Stimulated activated CD4-positive, alpha-beta T cell treated with anti-CD3 and anti-CD28 coated beads, Interleukin-4, amount 100 ng/mL, for 4 hours (primary cell): ENCODE results near the gene NEUROD2.
"Not testable (repeated sequence)": the region's sequence is repeated elsewhere in the genome, so short reads cannot be mapped to it uniquely, and the experiment has no call there.

Source experiments
- DNase-seq, 2 experiments: peaks; one replicate each; pipeline ENCODE4 v3.0.0-alpha.2; 2020

The NEUROD2 gene

GRCh38 chr17:39601758-39602532 is 5.8 kb downstream of the NEUROD2 start:
- DNase-seq = no peak

DNA sequence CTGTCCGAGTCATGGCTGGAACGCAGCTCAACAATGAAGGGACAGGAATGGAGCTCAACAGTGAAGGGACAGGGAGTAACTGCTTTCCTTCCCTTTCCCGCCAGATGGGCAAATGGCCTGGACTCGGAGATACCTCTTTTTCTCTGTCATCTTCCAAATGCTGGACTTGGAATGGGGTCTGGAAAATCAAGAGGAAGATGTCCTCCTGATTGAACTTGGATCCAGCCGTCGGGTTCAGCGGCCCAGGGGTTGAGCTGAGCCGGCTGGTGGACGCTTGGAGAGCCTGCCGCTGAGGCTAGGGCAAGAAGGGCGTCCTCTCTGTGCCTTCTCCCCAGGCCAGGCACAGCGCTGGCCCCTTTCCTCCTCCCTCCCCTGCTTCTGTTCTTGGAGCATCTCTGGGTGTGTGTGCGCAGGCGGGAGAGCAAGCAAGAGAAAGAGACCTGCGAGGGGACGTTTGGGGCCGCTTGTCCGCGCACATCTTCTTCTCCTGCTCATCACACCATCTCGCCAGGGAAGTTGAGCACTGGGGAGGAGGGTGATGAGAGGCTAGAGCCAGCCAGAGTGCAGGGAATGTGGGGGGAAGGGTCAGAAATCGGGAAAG is 6.6 kb downstream of the NEUROD2 start:
- no peak for DNase-seq

- DNase-seq = no peak
Observed at GRCh38 chr17:39600288-39600996, 7.3 kb downstream of the NEUROD2 start.

- DNase-seq = no peak
Observed at GRCh38 chr17:39599665-39600231, 8.0 kb downstream of the NEUROD2 start.

- DNase-seq = no peak
Observed at GRCh38 chr17:39599004-39599664, 8.6 kb downstream of the NEUROD2 start.

DNA sequence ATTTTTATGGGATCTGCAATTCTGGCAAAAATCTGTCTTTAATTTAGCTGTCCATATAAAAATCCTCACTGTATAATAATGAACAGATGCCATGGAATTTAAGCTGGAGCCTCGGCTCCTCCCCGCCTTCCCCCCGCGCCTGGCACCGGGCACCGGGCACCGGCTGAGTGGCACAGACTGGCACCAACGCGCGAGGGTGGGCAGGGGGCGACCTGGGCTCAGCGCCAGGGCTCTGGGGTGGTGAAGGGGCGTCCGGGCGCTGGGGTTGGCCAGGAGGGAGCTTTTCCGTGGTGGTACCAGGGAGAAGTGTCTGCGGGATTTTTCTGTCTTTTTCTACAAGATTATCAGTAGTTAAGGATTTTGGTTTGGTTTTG is 9.1 kb downstream of the NEUROD2 start:
- no peak for DNase-seq

- DNase-seq = no peak
Observed at GRCh38 chr17:39598047-39598481, 9.7 kb downstream of the NEUROD2 start.

DNA sequence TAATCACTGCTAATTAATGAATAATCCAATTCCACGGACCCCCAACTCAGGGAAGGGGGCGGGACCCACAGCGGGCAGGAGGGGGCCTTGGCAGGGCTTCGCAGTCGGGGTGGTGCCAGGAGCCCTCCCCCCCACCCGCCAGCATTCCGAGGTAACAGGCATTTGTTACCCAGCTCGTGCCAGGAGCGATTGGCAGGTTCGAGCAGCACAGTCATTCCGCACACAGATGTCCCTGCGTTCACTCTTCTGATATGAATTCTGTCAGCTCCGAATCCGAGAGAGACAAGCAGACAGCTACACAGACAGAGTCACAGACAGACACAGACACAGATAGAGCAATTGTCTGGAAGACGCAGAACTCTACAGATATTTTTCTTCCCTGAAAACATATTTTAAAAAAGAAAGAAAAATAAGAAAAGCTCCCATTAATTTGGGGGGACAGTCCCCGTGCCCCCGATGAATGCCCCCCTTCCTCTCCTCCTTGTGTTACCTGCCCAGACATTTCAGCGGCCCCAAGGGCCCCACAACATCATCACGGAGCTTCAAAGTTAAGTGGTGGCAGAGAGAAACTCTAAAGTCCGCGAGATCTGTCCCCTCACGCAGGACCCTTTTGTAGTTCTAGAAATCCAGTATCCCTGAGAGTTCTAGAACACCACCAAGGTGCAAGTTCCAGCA is 10.2 kb downstream of the NEUROD2 start:
- DNase-seq = no peak

GRCh38 chr17:39596543-39597267 is 11.0 kb downstream of the NEUROD2 start:
- DNase-seq = no peak

DNA sequence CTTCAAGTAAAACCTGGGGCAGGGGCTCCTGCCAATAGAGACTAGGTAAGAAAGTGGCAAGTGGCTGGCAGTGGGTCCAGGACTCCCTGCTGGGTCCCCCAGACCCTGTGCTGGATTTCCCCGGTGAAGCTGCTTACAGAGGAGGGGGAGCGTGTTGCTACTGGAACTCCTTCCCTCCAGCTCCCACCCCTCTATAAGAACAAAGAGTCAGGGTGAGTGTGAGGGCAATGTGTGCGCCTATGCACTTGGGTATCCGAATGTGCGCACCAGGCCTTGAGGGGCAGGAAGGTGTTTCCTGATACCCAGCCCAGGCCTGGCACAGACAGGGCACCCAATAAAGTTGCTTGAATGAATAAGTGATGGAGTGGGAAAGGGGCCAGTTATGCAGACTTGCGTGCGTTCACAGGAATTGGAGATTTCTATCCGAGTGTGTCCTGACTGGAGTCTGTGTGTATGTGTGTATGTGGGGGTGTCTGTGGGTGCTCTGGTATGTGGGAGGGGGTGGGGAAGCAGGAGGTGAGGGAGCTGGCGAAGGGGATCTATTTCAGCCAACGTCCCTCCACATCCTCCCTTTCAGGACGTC is 11.7 kb downstream of the NEUROD2 start:
- no peak for DNase-seq

DNA sequence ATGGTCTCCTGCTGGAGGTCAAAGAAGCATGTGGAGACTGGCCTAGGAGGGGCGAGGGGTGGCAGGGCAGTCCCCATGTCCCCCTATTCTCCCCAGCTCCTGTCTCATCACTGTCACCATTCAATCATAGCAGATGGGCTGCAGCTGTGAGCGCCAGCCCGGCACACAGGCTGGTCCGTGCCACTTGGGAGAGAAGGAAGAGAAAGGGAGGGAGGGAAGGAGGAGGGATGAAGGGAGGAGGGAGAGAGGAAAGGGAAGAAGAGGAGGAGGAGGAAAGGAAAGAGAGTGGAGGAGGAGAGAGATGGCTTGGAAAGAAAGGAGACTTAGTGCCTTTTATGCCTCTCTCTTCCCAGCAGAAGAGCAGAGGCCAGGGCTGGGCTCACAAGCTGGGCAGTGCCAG is 12.4 kb downstream of the NEUROD2 start:
- DNase-seq = no peak

- no peak for DNase-seq
Observed at GRCh38 chr17:39593371-39593770, 14.3 kb downstream of the NEUROD2 start.

GRCh38 chr17:39591958-39592954 is 15.5 kb downstream of the NEUROD2 start:
- DNase-seq = no peak

GRCh38 chr17:39590180-39590579 is 17.5 kb downstream of the NEUROD2 start:
- not testable (repeated sequence) for DNase-seq

- DNase-seq = no peak
Observed at GRCh38 chr17:39582658-39583057, 25.1 kb downstream of the NEUROD2 start.

DNA sequence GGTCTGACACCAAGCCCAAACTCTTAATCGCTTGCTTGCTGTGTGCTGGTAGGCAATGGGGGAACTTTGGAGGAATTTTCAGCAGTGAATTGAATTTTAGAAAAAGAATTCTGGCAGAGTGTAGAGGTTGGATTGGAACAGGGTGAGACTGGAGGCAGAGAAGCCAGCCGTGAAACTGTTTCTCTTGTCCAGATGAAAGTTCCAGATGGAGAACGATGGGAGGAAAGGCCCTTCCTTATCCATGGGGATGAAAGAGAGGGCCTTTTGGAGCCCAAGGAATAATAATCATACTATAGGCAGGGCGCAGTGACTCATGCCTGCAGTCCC is 26.0 kb downstream of the NEUROD2 start:
- DNase-seq = no peak

DNA sequence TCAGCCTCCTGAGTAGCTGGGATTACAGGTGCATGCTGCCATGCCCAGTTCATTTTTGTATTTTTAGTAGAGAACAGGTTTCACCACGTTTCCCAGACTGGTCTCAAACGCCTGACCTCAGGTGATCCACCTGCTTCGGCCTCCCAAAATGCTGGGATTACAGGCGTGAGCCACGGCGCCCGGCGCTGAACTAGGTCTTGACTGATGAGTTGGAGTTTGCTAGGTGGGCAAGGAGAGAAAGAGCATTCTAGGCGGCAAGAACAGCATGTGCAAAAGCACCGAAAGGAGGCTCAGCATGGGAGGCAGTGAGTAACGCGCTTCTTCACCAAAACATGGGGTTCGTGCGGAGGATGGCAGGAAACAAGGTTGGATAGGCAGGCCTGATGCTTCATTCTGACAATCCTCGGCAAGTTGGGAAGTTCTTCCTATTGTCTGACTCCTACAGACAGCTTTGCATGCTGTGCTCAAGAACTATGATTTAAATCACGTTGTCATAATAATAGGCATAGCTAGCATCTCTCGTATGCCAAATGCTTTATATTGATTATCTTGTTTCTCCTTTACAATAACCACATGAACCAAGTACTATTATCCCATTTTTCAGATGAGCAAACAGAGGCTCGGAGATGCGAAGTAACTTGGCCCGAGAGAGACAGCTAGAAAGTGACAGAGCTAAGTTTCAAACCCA is 26.5 kb downstream of the NEUROD2 start:
- no peak for DNase-seq

GRCh38 chr17:39580082-39580468 is 27.6 kb downstream of the NEUROD2 start:
- DNase-seq = no peak

DNA sequence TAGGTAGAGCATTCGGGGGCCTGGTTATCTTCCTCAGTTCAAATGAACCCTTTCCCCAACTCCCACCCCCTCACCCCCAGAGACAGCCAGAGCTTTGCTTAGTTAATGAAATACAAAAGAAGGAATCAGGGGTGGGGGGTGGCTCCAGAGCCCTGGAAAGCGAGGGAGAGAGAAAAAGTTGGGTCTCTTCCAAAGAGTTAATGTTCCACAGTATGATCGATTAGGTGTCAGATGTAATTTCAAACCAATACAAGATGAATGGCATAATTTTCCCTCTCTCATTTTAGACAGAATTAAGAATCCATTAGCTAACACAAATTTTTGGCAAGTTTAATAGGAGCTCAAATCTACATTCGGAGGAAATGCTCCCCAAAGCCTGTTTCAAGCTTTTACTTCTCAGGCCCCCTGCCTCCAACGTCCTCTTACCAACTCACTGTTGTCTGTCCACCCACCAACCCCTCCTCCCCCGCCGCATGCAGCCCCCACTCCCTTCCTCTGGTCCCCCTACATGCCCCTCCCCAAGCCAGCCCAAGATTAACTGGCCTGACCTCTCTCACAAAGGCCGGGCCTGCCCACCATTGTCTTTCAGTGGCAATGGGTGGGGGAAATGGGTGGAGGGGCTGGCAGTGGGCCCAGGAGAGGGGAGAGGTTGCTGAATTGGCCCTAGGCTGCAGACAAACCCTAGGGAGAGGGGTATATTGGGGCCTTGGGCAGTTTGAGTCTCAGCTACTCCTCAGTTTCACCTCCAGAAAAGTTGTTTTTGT is 28.2 kb downstream of the NEUROD2 start:
- DNase-seq = no peak
